HEK293T (cell line): ENCODE data around the gene PSME1.

Experiments used
- CTCF ChIA-PET: fragments of 350-600 bp; formaldehyde crosslinking; extraction: SDS; loops from one replicate; lab custom pipeline; 2021; ENCODE audit warnings: antibody characterized with exemption, inconsistent platforms; lab: Yijun Ruan, JAX
- POLR2A ChIA-PET: fragments of 350-600 bp; formaldehyde crosslinking; extraction: SDS; loops from one replicate; lab custom pipeline; 2020; ENCODE audit warnings: antibody characterized with exemption, inconsistent platforms; lab: Yijun Ruan, JAX
- DNase-seq: peaks from one replicate; pipeline ENCODE4 v3.0.0; 2012; ENCODE audit warnings: mixed read lengths; ENCODE audit errors: extremely low spot score
- ARNT ChIP-seq: fragments of 450-650 bp; IDR thresholded peaks from 2 replicates; pipeline ENCODE4 v1.6.1; 2017; ENCODE audit warnings: mild to moderate bottlenecking
- BHLHE40 ChIP-seq: fragments of 450-650 bp; IDR thresholded peaks from 2 replicates; pipeline ENCODE4 v1.6.1; 2016; ENCODE audit warnings: mild to moderate bottlenecking, moderate library complexity, borderline replicate concordance
- CTBP1 ChIP-seq: fragments of 450-650 bp; IDR thresholded peaks from 2 replicates; pipeline ENCODE4 v1.6.1; 2016; ENCODE audit warnings: borderline replicate concordance
- ELF4 ChIP-seq: fragments of 450-650 bp; IDR thresholded peaks from 2 replicates; pipeline ENCODE4 v1.6.1; 2017; ENCODE audit warnings: antibody characterized with exemption
- FOXA1 ChIP-seq: fragments of 450-650 bp; IDR thresholded peaks from 2 replicates; pipeline ENCODE4 v1.6.1; 2016; ENCODE audit warnings: mild to moderate bottlenecking
- FOXK2 ChIP-seq: fragments of 450-650 bp; IDR thresholded peaks from 2 replicates; pipeline ENCODE4 v1.6.1; 2016; ENCODE audit warnings: mild to moderate bottlenecking
- FOXM1 ChIP-seq: fragments of 450-650 bp; IDR thresholded peaks from 2 replicates; pipeline ENCODE4 v1.6.1; 2017; ENCODE audit warnings: mild to moderate bottlenecking, borderline replicate concordance
- HDGF ChIP-seq: fragments of 450-650 bp; IDR thresholded peaks from 2 replicates; pipeline ENCODE4 v1.6.1; 2017; ENCODE audit warnings: antibody characterized with exemption, borderline replicate concordance
- L3MBTL2 ChIP-seq: fragments of 450-650 bp; conservative IDR thresholded peaks from 2 replicates; pipeline ENCODE4 v1.6.1; 2016; ENCODE audit warnings: mild to moderate bottlenecking
- LEF1 ChIP-seq: fragments of 450-650 bp; IDR thresholded peaks from 2 replicates; pipeline ENCODE4 v1.6.1; 2017; ENCODE audit warnings: mild to moderate bottlenecking, borderline replicate concordance
- NFRKB ChIP-seq: fragments of 450-650 bp; IDR thresholded peaks from 2 replicates; pipeline ENCODE4 v1.6.1; 2016; ENCODE audit warnings: mild to moderate bottlenecking, moderate library complexity
- SP1 ChIP-seq: fragments of 450-650 bp; IDR thresholded peaks from 2 replicates; pipeline ENCODE4 v1.6.1; 2017
- SUZ12 ChIP-seq: fragments of 450-650 bp; IDR thresholded peaks from 2 replicates; pipeline ENCODE4 v1.6.1; 2016; ENCODE audit warnings: mild to moderate bottlenecking
- TARDBP ChIP-seq: fragments of 450-650 bp; IDR thresholded peaks from 2 replicates; pipeline ENCODE4 v1.6.1; 2016
- ZNF384 ChIP-seq: fragments of 450-650 bp; IDR thresholded peaks from 2 replicates; pipeline ENCODE4 v1.6.1; 2016
- TF ChIP-seq, protein P1 (sequence below): fragments of 450-650 bp; IDR thresholded peaks from 2 replicates; pipeline ENCODE4 v1.6.1; 2016

PSME1 gene

DNA sequence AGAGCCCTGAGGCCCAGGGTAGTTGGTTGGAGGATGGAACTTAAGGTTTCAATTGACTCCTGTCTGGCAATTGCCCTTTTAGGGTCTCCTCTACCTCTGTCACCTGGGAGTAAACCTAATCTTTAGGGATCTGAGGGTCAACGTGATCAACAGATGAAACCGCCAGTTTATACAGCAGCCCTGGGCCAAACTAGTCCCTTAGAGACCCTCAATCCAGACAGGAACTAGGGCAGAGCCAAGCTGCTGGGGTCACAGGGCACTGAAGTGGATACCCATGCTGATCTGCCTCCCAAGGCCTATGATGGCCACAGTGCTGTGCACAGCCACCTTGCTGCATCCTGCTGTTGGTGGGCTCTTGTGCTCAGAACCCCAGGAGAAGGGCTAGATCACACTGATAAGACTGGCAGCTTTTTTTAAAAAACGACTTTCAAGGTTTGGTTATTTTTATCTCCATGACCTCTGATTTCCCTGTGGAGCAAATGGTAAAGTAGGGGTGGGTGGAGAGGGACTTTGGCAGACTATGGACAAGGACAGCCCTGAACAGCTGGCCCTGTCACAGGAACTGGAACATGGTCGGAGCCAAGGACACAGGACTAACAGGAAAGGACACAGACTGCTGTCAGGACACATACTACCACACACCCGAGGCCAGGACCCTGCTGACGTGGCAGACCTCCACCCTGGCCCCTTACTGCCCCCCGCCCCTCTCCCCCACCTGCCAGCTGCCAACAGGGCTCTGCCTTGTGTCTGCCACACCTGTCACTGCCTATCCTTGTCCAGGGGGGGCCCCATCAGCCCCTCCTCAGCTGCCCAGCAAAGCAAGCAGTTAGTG, 5.1 kb upstream of the PSME1 start:
- DNase-seq = no peak
- no peak for TF ChIP-seq SUZ12
- TF ChIP-seq HDGF = no peak
- no peak for TF ChIP-seq FOXM1
- no peak for TF ChIP-seq FOXK2
- TF ChIP-seq FOXA1 = no peak
- TF ChIP-seq TARDBP = no peak
- no peak for TF ChIP-seq L3MBTL2
- POLR2A ChIA-PET = interaction anchor here (1.3 to 4.2 kb wide), 3 partner anchors 10 to 37 kb away, joined by 3 to 22 read pairs (median 6); partner anchors contain the start of genes DCAF11, EMC9, NRL and PCK2
- CTCF ChIA-PET = no interaction called here

DNA sequence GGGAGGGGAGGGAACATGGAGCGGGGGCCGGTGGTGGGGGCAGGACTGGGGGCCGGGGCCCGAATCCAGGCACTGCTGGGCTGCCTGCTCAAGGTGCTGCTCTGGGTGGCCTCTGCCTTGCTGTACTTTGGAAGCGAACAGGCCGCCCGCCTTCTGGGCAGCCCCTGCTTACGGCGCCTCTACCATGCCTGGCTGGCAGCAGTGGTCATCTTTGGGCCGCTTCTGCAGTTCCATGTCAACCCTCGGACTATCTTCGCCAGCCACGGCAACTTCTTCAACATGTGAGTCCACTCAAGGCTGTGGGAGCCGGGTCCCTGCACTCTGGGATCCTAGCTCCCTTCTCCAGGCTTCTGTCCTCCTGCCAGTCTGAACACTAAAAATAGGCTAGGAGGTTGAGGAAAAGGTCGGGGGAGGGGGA, 4.4 kb upstream of the PSME1 start:
- ChIA-PET CTCF (no interaction called here), POLR2A (interaction anchor here (1.3 to 4.2 kb wide), 2 partner anchors 17 to 38 kb away, joined by 3 to 22 read pairs; partner anchors contain the start of genes DCAF11, NRL and PCK2)
- DNase-seq = no peak
- TF ChIP-seq HDGF = no peak
- no peak for TF ChIP-seq ZNF384
- no peak for TF ChIP-seq ARNT
- TF ChIP-seq TARDBP = no peak
- TF ChIP-seq CTBP1 = no peak
- no peak for TF ChIP-seq SUZ12
- no peak for TF ChIP-seq FOXK2
- TF ChIP-seq, protein P1, sequence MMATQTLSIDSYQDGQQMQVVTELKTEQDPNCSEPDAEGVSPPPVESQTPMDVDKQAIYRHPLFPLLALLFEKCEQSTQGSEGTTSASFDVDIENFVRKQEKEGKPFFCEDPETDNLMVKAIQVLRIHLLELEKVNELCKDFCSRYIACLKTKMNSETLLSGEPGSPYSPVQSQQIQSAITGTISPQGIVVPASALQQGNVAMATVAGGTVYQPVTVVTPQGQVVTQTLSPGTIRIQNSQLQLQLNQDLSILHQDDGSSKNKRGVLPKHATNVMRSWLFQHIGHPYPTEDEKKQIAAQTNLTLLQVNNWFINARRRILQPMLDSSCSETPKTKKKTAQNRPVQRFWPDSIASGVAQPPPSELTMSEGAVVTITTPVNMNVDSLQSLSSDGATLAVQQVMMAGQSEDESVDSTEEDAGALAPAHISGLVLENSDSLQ = no peak
- TF ChIP-seq NFRKB = no peak
- no peak for TF ChIP-seq ELF4
- TF ChIP-seq SP1 = no peak
- TF ChIP-seq L3MBTL2 = no peak
- TF ChIP-seq FOXM1 = no peak
- TF ChIP-seq BHLHE40 = no peak
- no peak for TF ChIP-seq LEF1
- TF ChIP-seq FOXA1 = no peak

DNA sequence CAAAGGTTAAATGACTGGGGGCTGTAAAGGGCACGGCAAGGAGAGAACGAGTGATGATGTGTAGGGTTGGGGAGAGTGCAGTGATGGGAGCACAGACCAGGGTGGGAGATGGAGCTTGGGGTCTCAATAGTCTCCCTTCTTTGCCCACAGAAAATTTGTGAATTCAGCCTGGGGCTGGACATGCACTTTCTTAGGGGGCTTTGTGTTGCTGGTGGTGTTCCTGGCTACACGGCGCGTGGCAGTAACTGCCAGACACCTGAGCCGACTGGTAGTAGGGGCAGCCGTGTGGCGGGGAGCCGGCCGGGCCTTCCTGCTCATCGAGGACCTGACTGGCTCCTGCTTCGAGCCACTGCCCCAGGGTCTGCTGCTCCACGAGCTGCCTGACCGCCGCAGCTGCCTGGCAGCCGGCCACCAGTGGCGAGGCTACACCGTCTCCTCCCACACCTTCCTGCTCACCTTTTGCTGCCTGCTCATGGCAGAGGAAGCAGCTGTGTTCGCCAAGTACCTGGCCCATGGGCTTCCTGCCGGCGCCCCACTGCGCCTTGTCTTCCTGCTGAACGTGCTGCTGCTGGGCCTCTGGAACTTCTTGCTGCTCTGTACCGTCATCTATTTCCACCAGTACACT, 3.8 kb upstream of the PSME1 start:
- DNase-seq = no peak
- TF ChIP-seq BHLHE40 = no peak
- no peak for TF ChIP-seq ZNF384
- no peak for TF ChIP-seq CTBP1
- ChIA-PET CTCF (no interaction called here), POLR2A (interaction anchor here (4.2 kb wide), 1 partner anchor 18 kb away, joined by 22 read pairs; the partner anchor contains the start of genes DCAF11 and NRL)

DNA sequence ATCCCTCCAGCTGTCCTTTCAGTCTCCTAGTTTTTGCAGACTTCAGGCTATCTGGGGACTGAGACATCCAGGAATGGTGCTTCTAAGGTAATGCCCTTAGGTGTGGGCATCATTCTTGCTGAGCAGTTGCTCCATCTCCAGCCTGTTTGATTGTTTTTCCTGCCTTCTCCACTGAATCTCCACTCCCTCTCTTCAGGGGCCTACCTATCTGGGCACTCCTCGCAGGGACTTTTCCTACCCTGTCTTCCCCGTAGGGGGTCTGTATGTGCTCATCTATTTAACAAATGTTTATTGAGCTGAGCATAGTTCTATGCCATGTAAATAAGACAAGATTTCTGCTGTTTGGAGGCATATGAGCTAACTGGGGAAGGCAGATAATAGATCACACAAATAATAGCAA, 3.0 kb upstream of the PSME1 start:
- no peak for DNase-seq
- TF ChIP-seq SP1 (no peak), LEF1 (no peak), BHLHE40 (no peak), ARNT (no peak), FOXM1 (no peak), CTBP1 (no peak), FOXA1 (no peak), HDGF (no peak), TARDBP (no peak), FOXK2 (no peak), ELF4 (no peak), SUZ12 (no peak), NFRKB (no peak)
- POLR2A ChIA-PET = interaction anchor here (1.6 to 4.2 kb wide), 2 partner anchors 9 to 19 kb away, joined by 4 to 22 read pairs; partner anchors contain the start of genes DCAF11 and NRL
- CTCF ChIA-PET = interaction anchor here (0.7 to 1.3 kb wide), 2 partner anchors 8 to 24 kb away, joined by 4 read pairs; partner anchors contain the start of gene EMC9

DNA sequence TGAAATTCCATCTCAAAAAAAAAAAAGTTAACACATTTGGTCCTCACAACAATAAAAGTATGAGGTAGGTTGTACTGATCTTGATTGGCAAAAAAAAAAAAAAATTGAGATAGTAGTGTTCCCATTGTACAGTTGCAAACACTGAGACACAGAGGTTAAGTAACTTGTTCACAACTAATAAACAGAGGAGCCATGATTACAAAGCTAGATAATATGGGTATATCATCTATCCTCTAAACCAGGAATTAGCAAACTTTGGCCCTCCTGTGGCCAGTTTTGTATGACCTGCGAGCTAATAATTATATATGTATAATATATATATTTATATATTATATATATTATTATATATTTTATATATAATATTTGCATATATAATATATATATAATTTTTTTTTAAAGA, 2.3 kb upstream of the PSME1 start:
- TF ChIP-seq SP1 (no peak), FOXA1 (no peak), HDGF (no peak), ARNT (no peak), CTBP1 (no peak), LEF1 (no peak)
- TF ChIP-seq, protein P1 = no peak
- DNase-seq = no peak
- POLR2A ChIA-PET = interaction anchor here (1.6 to 4.2 kb wide), 2 partner anchors 10 to 19 kb away, joined by 4 to 22 read pairs; partner anchors contain the start of genes DCAF11 and NRL
- CTCF ChIA-PET = interaction anchor here (0.6 to 1.3 kb wide), 2 partner anchors 25 to 454 kb away, joined by 4 to 5 read pairs; no protein-coding TSS in a partner anchor

DNA sequence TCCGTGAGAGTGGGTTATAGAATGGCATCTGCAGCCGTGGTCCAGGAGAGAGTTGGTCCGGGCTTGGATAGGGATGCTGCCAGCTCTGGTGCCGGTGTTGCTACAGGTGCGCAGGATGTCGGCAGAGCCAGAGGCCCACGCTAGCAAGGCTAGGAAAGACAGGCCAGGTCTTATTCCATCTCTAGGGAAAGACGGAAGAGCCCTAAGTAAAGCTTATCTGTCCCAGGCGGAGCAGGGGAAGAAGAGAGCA, 485 bp upstream of the PSME1 start:
- TF ChIP-seq ELF4 (no peak), ZNF384 (no peak), LEF1 (no peak), CTBP1 (peak; percentile 56; the same call in 1 of the 2 replicates), SUZ12 (no peak)
- POLR2A ChIA-PET = interaction anchor here (1.0 to 4.0 kb wide), 13 partner anchors 9 to 60 kb away, joined by 4 to 62 read pairs (median 12); partner anchors contain the start of genes DCAF11, IRF9, NRL and PCK2
- DNase-seq = no peak
- CTCF ChIA-PET = interaction anchor here (1.0 kb wide), 2 partner anchors 19 to 26 kb away, joined by 3 to 4 read pairs; partner anchors contain the start of gene IRF9
